Loucy (cell line): ENCODE measurements around the gene GPN2.

Experiments used
- H2AFZ ChIP-seq: fragments of 200-600 bp; sonication (generic); 2 replicates; pipeline ENCODE4 v1.6.0; 2016; ENCODE audit warnings: antibody characterized with exemption, mild to moderate bottlenecking, low read length, moderate library complexity
- H3F3A ChIP-seq: fragments of 200-600 bp; 2 replicates; pipeline ENCODE4 v1.6.0; 2016; ENCODE audit warnings: antibody characterized with exemption, low read depth, mild to moderate bottlenecking
- H3K27me3 ChIP-seq: fragments of 200-600 bp; sonication (generic); 2 replicates; pipeline ENCODE4 v1.6.1; 2014; ENCODE audit warnings: low read length, mild to moderate bottlenecking; ENCODE audit not compliant: insufficient read depth, poor library complexity, severe bottlenecking
- H3K36me3 ChIP-seq: fragments of 200-600 bp; sonication (generic); 2 replicates; pipeline ENCODE4 v1.6.1; 2016; ENCODE audit warnings: low read length; ENCODE audit not compliant: insufficient read depth
- H3K4me1 ChIP-seq: fragments of 200-600 bp; sonication (generic); 2 replicates; pipeline ENCODE4 v1.5.1; 2014; ENCODE audit warnings: low read length, mild to moderate bottlenecking; ENCODE audit not compliant: insufficient read depth, poor library complexity, severe bottlenecking
- H3K4me2 ChIP-seq: fragments of 200-600 bp; sonication (generic); 2 replicates; pipeline ENCODE4 v1.6.0; 2014; ENCODE audit warnings: antibody characterized with exemption, low read length, low read depth, mild to moderate bottlenecking; ENCODE audit not compliant: poor library complexity, severe bottlenecking
- H3K4me3 ChIP-seq: fragments of 200-600 bp; sonication (generic); 2 replicates; pipeline ENCODE4 v1.5.1; 2014; ENCODE audit warnings: low read length, mild to moderate bottlenecking, mixed read lengths; ENCODE audit not compliant: poor library complexity, severe bottlenecking
- H3K79me2 ChIP-seq: fragments of 200-600 bp; sonication (generic); 2 replicates; pipeline ENCODE4 v1.6.1; 2014; ENCODE audit warnings: low read length; ENCODE audit not compliant: insufficient read depth
- H3K9ac ChIP-seq: fragments of 200-600 bp; sonication (generic); 2 replicates; pipeline ENCODE4 v1.6.0; 2014; ENCODE audit warnings: mild to moderate bottlenecking, low read depth, low read length, moderate library complexity; ENCODE audit not compliant: poor library complexity, severe bottlenecking
- H3K9me2 ChIP-seq: fragments of 200-600 bp; sonication (generic); replicated peaks from 2 replicates; pipeline ENCODE4 v1.6.1; 2016; ENCODE audit warnings: low read depth, low read length, mixed read lengths
- H3K9me3 ChIP-seq: fragments of 200-600 bp; sonication (generic); 2 replicates; pipeline ENCODE4 v1.6.1; 2014; ENCODE audit warnings: mild to moderate bottlenecking, antibody characterized with exemption, low read length, low read depth; ENCODE audit not compliant: insufficient read depth
- H4K20me1 ChIP-seq: fragments of 200-600 bp; sonication (generic); 2 replicates; pipeline ENCODE4 v1.6.0; 2014; ENCODE audit warnings: antibody characterized with exemption, low read length, mild to moderate bottlenecking; ENCODE audit not compliant: insufficient read depth, poor library complexity, severe bottlenecking
- CTCF ChIP-seq: fragments of 200-600 bp; sonication (generic); conservative IDR thresholded peaks from 2 replicates; pipeline ENCODE4 v1.5.1; 2014; ENCODE audit warnings: mild to moderate bottlenecking, antibody characterized with exemption, low read length
- EZH2phosphoT487 ChIP-seq: fragments of 200-600 bp; IDR thresholded peaks from 2 replicates; pipeline ENCODE4 v1.6.1; 2018; ENCODE audit warnings: antibody characterized with exemption, mild to moderate bottlenecking, moderate library complexity, borderline replicate concordance

Gene GPN2

DNA sequence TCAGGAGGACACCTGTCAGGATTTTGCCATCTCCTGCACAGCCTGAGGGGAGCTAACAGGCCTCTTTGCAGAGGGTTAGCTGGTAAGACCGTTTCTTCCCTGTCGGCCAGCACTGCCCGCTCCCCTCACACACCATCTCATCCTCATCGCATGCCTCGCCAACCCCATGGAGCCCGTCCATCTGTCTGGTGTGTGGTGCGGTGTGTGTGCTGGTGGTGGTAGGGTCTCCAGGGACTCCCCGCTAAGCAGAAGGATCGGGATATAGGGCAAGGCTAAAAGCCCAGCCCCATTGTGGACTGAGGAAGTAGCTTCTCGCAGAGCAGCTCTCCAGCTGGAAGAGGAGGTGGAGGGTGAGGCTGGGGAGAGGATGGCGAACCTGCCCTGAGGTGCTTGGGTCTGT lies 33.9 kb downstream of the GPN2 start:
- Histone ChIP-seq H3K9me3 (no peaks in the 10 kb centered on the region), H3K4me3 (no peak overlapping the region), H3K27me3 (no peaks in the 10 kb centered on the region), H3K4me2 (no peak overlapping the region), H3K4me1 (no peaks in the 10 kb centered on the region), H3K9me2 (no peaks in the 10 kb centered on the region), H3K36me3 (peaks cover 38% of the 10 kb centered on the region; the same call in 1 of the 2 replicates), H3K9ac (no peak overlapping the region), H3K79me2 (no peaks in the 10 kb centered on the region), H4K20me1 (no peaks in the 10 kb centered on the region), H2AFZ (no peak overlapping the region), H3F3A (no peaks in the 10 kb centered on the region)
- TF ChIP-seq CTCF (no peak), EZH2phosphoT487 (no peak)

GRCh38 chr1:26855636-26856035 lies 34.4 kb downstream of the GPN2 start:
- no peaks in the 10 kb centered on the region for H3K9me3 ChIP-seq
- H3K9me2 ChIP-seq = no peaks in the 10 kb centered on the region
- no peaks in the 10 kb centered on the region for H4K20me1 ChIP-seq
- H3K4me3 ChIP-seq = no peak overlapping the region
- H3K4me1 ChIP-seq = no peaks in the 10 kb centered on the region
- H2AFZ ChIP-seq = no peak overlapping the region
- no peaks in the 10 kb centered on the region for H3K79me2 ChIP-seq
- no peaks in the 10 kb centered on the region for H3K27me3 ChIP-seq
- no peak overlapping the region for H3K4me2 ChIP-seq
- H3F3A ChIP-seq = no peaks in the 10 kb centered on the region
- H3K36me3 ChIP-seq = peaks cover 44% of the 10 kb centered on the region; the same call in 1 of the 2 replicates
- H3K9ac ChIP-seq = no peak overlapping the region
- TF ChIP-seq EZH2phosphoT487 = no peak
- no peak for TF ChIP-seq CTCF

DNA sequence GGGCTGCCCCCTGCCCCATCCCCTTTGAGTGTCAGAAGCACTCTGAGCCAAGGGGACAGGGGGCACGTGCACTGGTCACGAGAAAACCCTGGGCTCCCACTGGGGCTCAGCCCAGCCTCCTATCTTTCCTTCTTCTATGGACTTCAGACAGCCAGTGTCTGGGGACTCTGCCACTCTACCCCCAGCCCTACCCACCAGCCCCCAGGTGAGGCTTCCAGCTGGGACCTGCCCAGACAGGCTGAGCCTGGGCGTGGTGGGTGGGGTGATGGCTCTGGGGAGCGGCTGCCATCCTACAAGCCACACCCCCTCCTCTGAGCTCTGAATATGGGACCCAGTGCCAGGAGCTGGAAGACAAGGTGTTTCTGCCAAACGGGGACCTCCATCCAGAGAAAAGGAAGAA lies 35.2 kb downstream of the GPN2 start:
- Histone ChIP-seq H4K20me1 (no peaks in the 10 kb centered on the region), H2AFZ (no peak overlapping the region), H3F3A (no peaks in the 10 kb centered on the region), H3K9ac (no peak overlapping the region), H3K4me3 (no peak overlapping the region), H3K4me2 (no peak overlapping the region), H3K9me2 (no peaks in the 10 kb centered on the region), H3K4me1 (no peaks in the 10 kb centered on the region), H3K27me3 (no peaks in the 10 kb centered on the region), H3K9me3 (no peaks in the 10 kb centered on the region), H3K36me3 (peaks cover 51% of the 10 kb centered on the region; the same call in 1 of the 2 replicates), H3K79me2 (no peaks in the 10 kb centered on the region)
- no peak for TF ChIP-seq EZH2phosphoT487
- no peak for TF ChIP-seq CTCF
